NCI-H774 (cell line): ENCODE data around the gene CNNM2.
A peak's percentile ranks its signal among the peaks of the same experiment; 100 is the strongest.

Experiments
- DNase-seq: peaks from one replicate; lab custom pipeline; 2025; lab: John Stamatoyannopoulos, UW

CNNM2 gene

GRCh38 chr10:102917962-102918816 lies at the start of gene CNNM2:
TSS of gene CNNM2 (plus strand) at chr10:102918294. CDS start at chr10:102918481, 187 bp downstream.
- peak; percentile 95 for DNase-seq

GRCh38 chr10:102868911-102869257 lies 49.2 kb upstream of the CNNM2 start:
- DNase-seq = no peak

DNA sequence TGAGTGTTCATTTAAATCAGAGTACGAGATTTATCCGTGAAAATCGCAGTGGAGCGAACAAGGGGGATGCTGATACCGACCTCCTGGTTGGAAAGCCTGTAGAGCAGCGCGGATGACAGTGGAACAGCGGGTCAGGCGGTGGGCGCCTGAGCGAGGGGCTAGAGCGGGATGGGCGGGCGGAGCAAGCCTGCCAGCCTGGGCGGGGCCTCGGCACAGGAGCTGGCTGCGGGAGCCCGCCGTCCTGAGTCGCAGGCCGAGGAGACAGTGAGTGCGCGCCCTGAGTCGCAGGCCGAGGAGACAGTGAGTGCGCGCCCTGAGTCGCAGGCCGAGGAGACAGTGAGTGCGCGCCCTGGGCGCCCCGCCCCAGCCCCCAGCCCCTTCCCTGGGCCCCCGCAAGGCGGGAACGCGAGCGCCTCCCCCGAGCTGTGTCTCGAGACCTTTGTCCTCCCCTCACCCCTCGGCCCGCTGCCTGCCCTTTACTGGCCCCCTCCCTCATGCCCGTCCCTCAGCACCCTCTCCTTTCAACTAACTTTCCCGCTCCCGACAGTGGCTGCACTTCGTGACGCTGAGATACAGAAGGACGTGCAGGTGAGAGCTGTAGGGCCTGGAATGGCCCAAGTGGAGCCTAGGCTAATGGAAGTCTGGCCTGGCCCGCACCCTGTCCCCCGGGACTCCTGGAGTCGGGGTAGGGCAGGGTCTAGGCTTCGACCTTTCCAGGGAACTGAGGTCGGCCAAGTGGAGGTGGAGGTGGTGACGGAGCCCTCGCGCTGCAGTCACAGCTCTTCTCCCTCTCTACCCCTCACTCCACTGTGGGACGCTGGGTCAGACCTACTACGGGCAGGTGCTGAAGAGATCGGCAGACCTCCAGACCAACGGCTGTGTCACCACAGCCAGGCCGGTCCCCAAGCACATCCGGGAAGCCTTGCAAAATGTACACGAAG lies 48.6 kb upstream of the CNNM2 start, which contains the start of gene AS3MT:
Gene AS3MT, plus strand, starts transcription at position 213 of the 941 bp plus-strand sequence. Its CDS starts 123 bp downstream, at position 336.
- DNase-seq = no peak

DNA sequence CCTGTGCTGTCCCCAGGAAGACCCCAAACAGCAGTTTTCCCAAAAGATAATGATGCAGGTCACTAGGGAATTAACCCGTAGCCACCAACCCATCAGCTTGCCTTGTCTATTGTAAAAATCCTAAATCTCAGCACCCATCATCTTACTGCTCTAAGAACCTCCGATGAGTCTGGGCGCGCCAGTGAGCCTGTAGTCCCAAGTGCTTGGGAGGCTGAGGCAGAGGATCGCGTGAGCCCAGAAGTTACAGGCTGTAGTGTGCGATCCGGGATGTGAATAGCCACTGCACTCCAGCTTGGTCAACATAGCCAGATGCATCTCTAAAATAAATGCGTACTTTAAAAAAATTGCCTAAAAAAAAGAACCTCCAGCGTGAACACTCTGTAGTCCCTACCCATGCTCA lies 47.9 kb upstream of the CNNM2 start:
- DNase-seq = no peak

DNA sequence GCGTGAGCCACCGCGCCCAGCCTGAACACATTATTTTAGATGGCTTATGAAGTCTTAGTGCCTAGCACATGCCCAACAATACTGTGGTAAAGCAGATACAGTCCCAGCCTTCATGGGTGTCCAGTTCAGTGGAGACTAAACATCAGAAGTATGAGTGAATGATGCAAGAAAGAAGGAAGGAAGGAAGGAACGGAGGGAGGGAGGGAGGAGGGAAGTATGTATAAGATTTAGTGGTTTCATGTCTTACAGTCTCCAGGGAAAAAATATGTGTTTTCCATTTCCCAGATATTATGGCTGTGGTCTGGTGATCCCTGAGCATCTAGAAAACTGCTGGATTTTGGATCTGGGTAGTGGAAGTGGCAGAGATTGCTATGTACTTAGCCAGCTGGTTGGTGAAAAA lies 45.9 kb upstream of the CNNM2 start:
- no peak for DNase-seq

GRCh38 chr10:102876747-102877153 lies 41.3 kb upstream of the CNNM2 start:
- no peak for DNase-seq

DNA sequence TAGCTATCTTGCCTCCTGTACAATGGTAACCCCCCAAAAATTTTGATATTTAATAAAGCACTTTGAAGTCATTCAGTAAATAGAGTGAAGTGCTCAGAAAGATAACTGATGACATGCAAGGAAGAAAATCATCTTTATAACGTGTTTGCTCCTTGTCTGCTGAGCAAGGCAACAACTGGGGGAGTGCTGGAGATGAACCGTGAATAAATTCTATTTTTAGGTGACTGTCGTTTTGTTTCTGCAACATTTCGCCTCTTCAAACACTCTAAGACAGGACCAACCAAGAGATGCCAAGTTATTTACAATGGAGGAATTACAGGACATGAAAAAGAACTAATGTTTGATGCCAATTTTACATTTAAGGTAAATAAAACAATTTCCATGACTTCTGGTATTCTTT lies 39.5 kb upstream of the CNNM2 start:
- DNase-seq = no peak

DNA sequence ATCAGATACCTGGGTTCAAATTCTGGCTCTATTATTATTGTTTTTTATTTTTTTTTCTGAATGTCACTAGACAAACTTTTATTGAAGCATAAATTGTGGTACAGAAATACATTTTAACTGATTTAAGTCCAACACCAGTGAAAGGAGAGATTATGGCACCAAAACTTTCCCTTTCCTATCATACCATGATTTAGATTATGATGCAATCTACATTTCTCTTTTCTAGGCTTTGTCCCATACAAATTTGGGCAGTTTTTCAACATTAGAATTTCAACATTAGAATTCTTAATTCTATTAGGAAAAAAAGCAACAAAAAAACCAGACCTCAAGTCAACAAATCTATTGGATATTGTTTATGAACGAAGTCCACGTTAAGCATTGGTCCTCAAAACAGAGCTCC lies 37.8 kb upstream of the CNNM2 start:
- DNase-seq = no peak

DNA sequence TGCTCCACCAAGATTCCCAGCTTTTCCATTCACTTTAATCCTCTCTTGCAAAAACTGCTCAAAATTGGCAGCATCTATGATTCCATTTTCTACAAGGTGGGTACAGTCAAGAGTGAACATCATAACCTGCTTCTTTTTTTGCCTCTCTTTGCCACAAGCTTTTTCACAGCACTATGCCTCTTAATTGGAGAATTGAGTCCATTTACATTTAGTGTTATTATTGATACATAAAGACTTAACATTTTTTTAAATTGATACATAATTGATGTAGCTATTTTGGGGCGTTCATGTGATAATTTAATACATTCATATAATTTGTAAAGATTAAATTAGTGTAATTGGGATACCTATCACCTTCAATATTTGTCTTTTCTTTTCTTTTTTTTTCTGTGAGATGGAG lies 30.0 kb upstream of the CNNM2 start:
- DNase-seq = no peak

- no peak for DNase-seq
Measured at GRCh38 chr10:102894466-102895213, 23.5 kb upstream of the CNNM2 start.

DNA sequence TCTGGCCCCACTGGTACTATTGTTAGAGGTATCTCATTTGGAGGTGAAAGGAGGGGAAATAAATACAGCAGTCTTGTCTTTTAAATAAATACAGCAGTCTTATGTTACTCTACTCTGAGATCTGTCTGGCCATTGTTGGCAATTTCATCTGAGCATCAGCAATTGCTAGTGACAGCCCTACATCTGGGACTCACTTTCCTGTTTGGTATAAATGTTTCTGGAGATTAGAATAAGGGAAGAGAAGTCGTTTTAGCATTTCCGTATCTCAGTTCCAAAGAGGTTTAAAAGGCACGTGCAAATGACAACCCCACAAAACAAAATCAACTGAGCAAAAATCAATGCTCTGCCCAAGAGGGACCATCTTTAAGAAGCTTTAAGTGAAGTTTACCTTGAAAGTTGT lies 18.1 kb upstream of the CNNM2 start:
- no peak for DNase-seq

DNA sequence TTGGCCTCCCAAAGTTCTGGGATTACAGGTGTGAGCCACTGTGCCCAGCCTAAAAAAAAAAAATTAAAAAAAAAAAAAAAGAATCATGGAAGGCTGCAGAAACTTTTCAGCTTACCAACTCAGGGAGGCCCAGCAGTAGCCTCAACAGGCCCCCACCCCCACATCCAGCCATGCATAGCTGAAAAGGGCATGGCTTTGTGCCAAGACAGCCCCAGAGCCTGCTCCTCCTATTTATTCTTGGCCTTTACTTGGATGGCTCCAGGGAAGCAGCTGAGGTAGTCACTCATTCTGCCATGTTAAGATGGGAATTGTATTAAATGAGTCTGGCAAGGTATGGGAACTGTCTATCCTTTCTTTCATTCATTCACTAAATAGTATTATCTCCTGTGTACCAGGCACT lies 13.7 kb upstream of the CNNM2 start:
- no peak for DNase-seq

DNA sequence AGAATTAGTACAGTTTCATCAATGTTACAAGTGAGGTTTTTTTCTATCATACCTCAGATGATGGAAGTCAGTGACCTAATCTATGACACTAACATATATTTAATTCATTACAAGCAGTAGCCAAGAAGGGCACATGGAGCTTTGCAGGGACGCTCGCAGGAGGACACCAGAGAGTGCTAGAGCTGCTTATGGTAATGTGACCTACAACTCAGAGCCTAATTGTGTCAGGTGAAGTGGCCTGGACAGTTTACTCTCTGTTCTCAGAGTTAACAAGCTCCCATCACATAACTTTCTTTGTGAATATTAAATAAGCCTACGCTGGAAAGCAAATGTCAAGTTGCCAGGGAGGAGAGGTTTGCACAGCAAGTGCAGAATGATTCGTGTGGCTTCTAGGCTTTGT lies 11.6 kb upstream of the CNNM2 start:
- DNase-seq = no peak

DNA sequence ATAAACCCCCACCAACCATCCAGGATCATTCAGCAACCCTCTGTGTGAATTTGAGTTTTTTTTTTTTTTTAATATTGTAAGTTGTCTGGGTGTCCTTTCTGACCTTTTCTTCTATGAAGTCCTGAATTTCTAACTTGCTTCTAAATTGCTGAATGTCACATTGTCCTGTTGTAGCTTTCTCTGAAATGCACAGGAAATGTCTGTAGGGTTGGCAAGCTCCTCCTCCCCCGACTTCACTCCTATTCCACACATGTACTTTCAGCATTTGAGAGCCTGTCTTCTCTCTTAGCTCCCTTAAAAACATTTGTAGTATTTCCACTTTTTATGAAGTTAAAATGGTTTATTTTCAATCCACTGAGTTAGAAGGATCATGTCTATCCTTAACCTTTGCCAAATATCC lies 3.3 kb upstream of the CNNM2 start:
- DNase-seq = no peak

DNA sequence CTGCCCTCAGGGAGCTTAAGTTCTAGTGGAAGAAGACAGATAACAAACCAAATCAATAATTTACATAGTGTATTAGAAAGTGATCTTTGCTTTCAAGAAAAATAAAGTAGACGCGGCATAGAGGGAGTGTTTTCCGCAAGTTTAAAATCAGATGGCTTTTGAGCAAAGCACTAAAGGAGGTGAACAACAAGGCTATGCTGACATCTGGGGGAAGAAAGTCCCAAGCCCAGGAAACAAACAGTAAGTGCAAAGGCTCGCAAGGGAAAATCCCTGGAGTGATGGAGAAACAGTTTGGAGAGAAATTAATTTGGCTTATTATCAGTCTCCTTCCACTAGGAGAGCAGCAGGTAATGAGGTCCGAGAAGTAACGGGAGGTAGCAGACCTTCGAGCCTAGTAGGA lies 1.9 kb upstream of the CNNM2 start:
- DNase-seq = no peak

GRCh38 chr10:102917314-102917961 lies 656 bp upstream of the CNNM2 start:
- DNase-seq = peak; percentile 40

GRCh38 chr10:102918817-102919245 lies 737 bp downstream of the CNNM2 start:
- no peak for DNase-seq

GRCh38 chr10:102919246-102919959 lies 1.3 kb downstream of the CNNM2 start:
- no peak for DNase-seq

DNA sequence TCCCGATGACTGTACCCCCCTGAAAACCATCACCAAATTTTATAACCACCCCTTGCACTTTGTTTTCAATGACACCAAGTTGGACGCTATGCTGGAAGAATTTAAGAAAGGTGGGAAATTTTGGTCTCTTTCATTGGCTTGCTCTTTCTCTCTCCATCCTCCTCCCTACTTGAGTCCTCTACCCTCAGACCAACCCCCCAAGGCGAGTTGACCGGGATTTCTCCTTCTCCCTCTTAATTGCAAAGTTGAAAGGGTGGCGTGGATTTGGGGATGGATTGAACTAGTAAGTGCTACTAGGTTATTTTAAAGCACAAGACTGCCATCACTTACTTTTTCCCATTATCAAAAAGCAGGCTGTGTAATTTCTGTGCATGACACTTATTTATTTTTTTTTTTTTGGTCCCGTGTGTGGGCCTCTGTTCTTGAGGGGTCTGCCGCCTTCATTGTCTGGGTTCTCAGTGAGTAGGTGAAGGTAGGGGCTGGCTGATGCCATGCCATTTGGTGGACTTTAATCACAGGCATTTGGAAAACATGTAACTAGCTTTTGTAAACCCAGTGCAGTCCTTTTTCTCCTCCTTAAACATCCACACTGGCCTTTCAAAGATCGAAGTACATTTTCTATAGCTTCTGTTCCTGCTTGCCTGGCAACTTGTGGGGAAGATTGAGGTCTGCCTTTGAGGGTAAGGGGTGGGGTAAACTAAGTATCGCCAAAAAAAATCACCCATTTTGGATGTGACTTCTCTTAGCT lies 2.1 kb downstream of the CNNM2 start:
- DNase-seq = no peak

DNA sequence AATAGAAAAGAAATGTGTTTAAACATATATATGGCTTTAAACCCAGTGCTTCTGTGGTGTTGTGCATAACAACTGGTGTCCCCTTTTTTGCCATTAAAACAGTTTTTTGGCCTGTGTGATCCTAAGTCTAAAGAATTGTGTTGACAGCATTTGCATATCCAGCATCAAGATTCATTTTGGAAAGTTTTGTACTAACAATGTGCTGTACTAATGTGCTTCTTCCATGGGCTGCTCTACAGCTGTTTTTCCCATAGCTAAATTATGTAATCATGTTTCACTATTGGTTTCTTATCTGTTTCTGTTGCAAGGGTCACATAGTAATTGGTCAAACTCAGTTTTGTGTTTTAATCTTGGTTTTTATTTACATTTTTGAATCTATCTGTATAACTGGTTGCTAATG lies 5.5 kb downstream of the CNNM2 start:
- DNase-seq = no peak
